NT2/D1 (cell line): ENCODE results near the gene GNAQ.

Source experiments
- DNase-seq: peaks from one replicate; pipeline ENCODE4 v3.0.0-alpha.2; 2011; ENCODE audit warnings: low read depth, low spot score
- H3K27me3 ChIP-seq: 2 replicates; pipeline ENCODE4 v1.6.0; 2011; ENCODE audit warnings: mild to moderate bottlenecking; ENCODE audit not compliant: insufficient read length, insufficient read depth
- H3K36me3 ChIP-seq: 2 replicates; pipeline ENCODE4 v1.6.1; 2011; ENCODE audit warnings: mild to moderate bottlenecking, low read length, mixed read lengths; ENCODE audit not compliant: insufficient read depth, insufficient read length
- H3K4me1 ChIP-seq: 2 replicates; pipeline ENCODE4 v1.5.1; 2011; ENCODE audit not compliant: insufficient read depth, insufficient read length
- H3K4me3 ChIP-seq: 2 replicates; pipeline ENCODE4 v1.5.1; 2011; ENCODE audit warnings: low read depth; ENCODE audit not compliant: insufficient read length
- H3K9ac ChIP-seq: 2 replicates; pipeline ENCODE4 v1.6.0; 2011; ENCODE audit warnings: low read depth; ENCODE audit not compliant: insufficient read length
- H3K9me3 ChIP-seq: 2 replicates; pipeline ENCODE4 v1.5.1; 2011; ENCODE audit warnings: mild to moderate bottlenecking, low read length; ENCODE audit not compliant: insufficient read depth
- SUZ12 ChIP-seq: IDR thresholded peaks from 2 replicates; pipeline ENCODE4 v1.6.1; 2011; ENCODE audit not compliant: insufficient read length, insufficient read depth; ENCODE audit errors: extremely low read depth
- YY1 ChIP-seq: IDR thresholded peaks from 2 replicates; pipeline ENCODE4 v1.6.1; 2011; ENCODE audit not compliant: insufficient read length, insufficient read depth
- ZNF274 ChIP-seq: IDR thresholded peaks from 2 replicates; pipeline ENCODE4 v1.6.1; 2011; ENCODE audit warnings: mild to moderate bottlenecking, low read depth, low read length

Gene GNAQ

GRCh38 chr9:77926371-77926878, 105.2 kb downstream of the GNAQ start:
- no peak for DNase-seq
- no peak overlapping the region for H3K9ac ChIP-seq
- no peaks in the 10 kb centered on the region for H3K27me3 ChIP-seq
- TF ChIP-seq YY1: no peak
- TF ChIP-seq SUZ12: no peak
- TF ChIP-seq ZNF274: no peak
- H3K4me1 ChIP-seq: no peaks in the 10 kb centered on the region
- H3K36me3 ChIP-seq: peaks cover 8% of the 10 kb centered on the region
- no peak overlapping the region for H3K4me3 ChIP-seq
- H3K9me3 ChIP-seq: no peaks in the 10 kb centered on the region

GRCh38 chr9:77922591-77922990, 109.0 kb downstream of the GNAQ start:
- H3K9ac ChIP-seq: no peak overlapping the region
- H3K9me3 ChIP-seq: no peaks in the 10 kb centered on the region
- TF ChIP-seq YY1: no peak
- TF ChIP-seq SUZ12: no peak
- no peak for TF ChIP-seq ZNF274
- no peak overlapping the region for H3K4me3 ChIP-seq
- no peaks in the 10 kb centered on the region for H3K4me1 ChIP-seq
- DNase-seq: no peak
- H3K36me3 ChIP-seq: peaks cover 15% of the 10 kb centered on the region
- no peaks in the 10 kb centered on the region for H3K27me3 ChIP-seq

GRCh38 chr9:77917800-77918199, 113.8 kb downstream of the GNAQ start:
- Histone ChIP-seq H3K27me3 (no peaks in the 10 kb centered on the region), H3K9ac (no peak overlapping the region), H3K9me3 (no peaks in the 10 kb centered on the region), H3K4me3 (no peak overlapping the region), H3K4me1 (no peaks in the 10 kb centered on the region), H3K36me3 (peaks cover 15% of the 10 kb centered on the region)
- DNase-seq: no peak
- TF ChIP-seq ZNF274: no peak
- TF ChIP-seq YY1: no peak
- TF ChIP-seq SUZ12: no peak

GRCh38 chr9:77916820-77917219, 114.8 kb downstream of the GNAQ start:
- TF ChIP-seq ZNF274: no peak
- TF ChIP-seq SUZ12: no peak
- TF ChIP-seq YY1: no peak
- Histone ChIP-seq H3K9ac (no peak overlapping the region), H3K27me3 (no peaks in the 10 kb centered on the region), H3K9me3 (no peaks in the 10 kb centered on the region), H3K36me3 (peaks cover 10% of the 10 kb centered on the region), H3K4me3 (no peak overlapping the region), H3K4me1 (no peaks in the 10 kb centered on the region)
- DNase-seq: no peak

GRCh38 chr9:77916410-77916819, 115.2 kb downstream of the GNAQ start:
- peaks cover 6% of the 10 kb centered on the region for H3K36me3 ChIP-seq
- no peaks in the 10 kb centered on the region for H3K9me3 ChIP-seq
- DNase-seq: no peak
- TF ChIP-seq SUZ12: no peak
- no peak for TF ChIP-seq YY1
- TF ChIP-seq ZNF274: no peak
- no peak overlapping the region for H3K4me3 ChIP-seq
- H3K9ac ChIP-seq: no peak overlapping the region
- H3K27me3 ChIP-seq: no peaks in the 10 kb centered on the region
- no peaks in the 10 kb centered on the region for H3K4me1 ChIP-seq

GRCh38 chr9:77915744-77916143, 115.9 kb downstream of the GNAQ start:
- Histone ChIP-seq H3K9me3 (no peaks in the 10 kb centered on the region), H3K36me3 (peaks cover 2% of the 10 kb centered on the region), H3K4me1 (no peaks in the 10 kb centered on the region), H3K9ac (no peak overlapping the region), H3K27me3 (no peaks in the 10 kb centered on the region), H3K4me3 (no peak overlapping the region)
- TF ChIP-seq ZNF274: no peak
- TF ChIP-seq SUZ12: no peak
- no peak for TF ChIP-seq YY1
- no peak for DNase-seq

- no peak for TF ChIP-seq YY1
- TF ChIP-seq ZNF274: no peak
- no peak for TF ChIP-seq SUZ12
- DNase-seq: no peak
- Histone ChIP-seq H3K9me3 (no peaks in the 10 kb centered on the region), H3K4me3 (no peak overlapping the region), H3K27me3 (no peaks in the 10 kb centered on the region), H3K4me1 (no peaks in the 10 kb centered on the region), H3K36me3 (peaks cover 2% of the 10 kb centered on the region), H3K9ac (no peak overlapping the region)
Observed at GRCh38 chr9:77912895-77913693, 118.5 kb downstream of the GNAQ start.
